CD4-positive, alpha-beta memory T cell (primary cell): Measurements from ENCODE around the gene SARM1. TPM values are rescaled to one million over a fixed set of nuclear protein-coding genes. Genes with fewer than 3 reads are reported as not detected.
"Not testable (repeated sequence)": the region's sequence is repeated elsewhere in the genome, so short reads cannot be mapped to it uniquely, and the experiment has no call there.

Experiments
- CTCF ChIA-PET: fragments of 350-600 bp; sonication (Branson Sonifier 250); formaldehyde crosslinking; loops from one replicate; lab custom pipeline; 2021; ENCODE audit warnings: inconsistent platforms; ENCODE audit not compliant: partially characterized antibody; lab: Charles Lee
- POLR2A ChIA-PET: fragments of 350-600 bp; sonication (Branson Sonifier 250); formaldehyde crosslinking; loops from one replicate; lab custom pipeline; 2021; ENCODE audit not compliant: partially characterized antibody; lab: Charles Lee
- DNase-seq, 5 donors: peaks; one replicate each; pipeline versions ENCODE4 v3.0.0 to v3.0.0-alpha.2; 2020 to 2022; ENCODE audit warnings: mixed read lengths in 1 of 5
- H3K27ac ChIP-seq: one replicate; pipeline ENCODE4 v1.7.0; 2013; ENCODE audit warnings: low read depth, low read length
- H3K27me3 ChIP-seq: 2 replicates; pipeline ENCODE4 v1.7.0; 2013; ENCODE audit warnings: mild to moderate bottlenecking, low read length, moderate library complexity; ENCODE audit not compliant: insufficient read depth
- H3K36me3 ChIP-seq: 2 replicates; pipeline ENCODE4 v1.7.0; 2013; ENCODE audit warnings: mild to moderate bottlenecking, low read length, moderate library complexity; ENCODE audit not compliant: insufficient read depth
- H3K4me1 ChIP-seq: 2 replicates; pipeline ENCODE4 v1.7.0; 2013; ENCODE audit warnings: mild to moderate bottlenecking, low read length, moderate library complexity; ENCODE audit not compliant: insufficient read depth
- H3K4me3 ChIP-seq, 2 donors: one replicate each; pipeline ENCODE4 v1.7.0; 2013; ENCODE audit warnings: low read length in 2 of 2, mild to moderate bottlenecking in 1 of 2
- H3K9me3 ChIP-seq, 2 donors: one replicate each; pipeline ENCODE4 v1.7.0; 2013; ENCODE audit warnings: low read length in 2 of 2, control low read depth in 1 of 2; ENCODE audit not compliant: control insufficient read depth in 1 of 2
- H3K27ac Mint-ChIP-seq, 7 donors: one replicate each; pipeline ENCODE4 v1.8.0; 2020 to 2021; ENCODE audit warnings: mixed read lengths in 7 of 7, mild to moderate bottlenecking in 6 of 7, inconsistent platforms in 3 of 7, moderate library complexity in 3 of 7
- H3K27me3 Mint-ChIP-seq, 2 donors: one replicate each; pipeline ENCODE4 v1.8.0; 2020 to 2021; ENCODE audit warnings: mixed read lengths in 2 of 2
- H3K36me3 Mint-ChIP-seq, 2 donors: one replicate each; pipeline ENCODE4 v1.8.0; 2020 to 2021; ENCODE audit warnings: mixed read lengths in 2 of 2, inconsistent platforms in 1 of 2, mild to moderate bottlenecking in 1 of 2
- H3K4me1 Mint-ChIP-seq, 4 donors: one replicate each; pipeline ENCODE4 v1.8.0; 2020 to 2021; ENCODE audit warnings: mixed read lengths in 4 of 4, mild to moderate bottlenecking in 1 of 4
- H3K4me3 Mint-ChIP-seq, 8 donors: one replicate each; pipeline ENCODE4 v1.8.0; 2020 to 2021; ENCODE audit warnings: mixed read lengths in 8 of 8, mild to moderate bottlenecking in 7 of 8, moderate library complexity in 6 of 8, inconsistent platforms in 3 of 8
- H3K9me3 Mint-ChIP-seq, 8 donors: one replicate each; pipeline ENCODE4 v1.8.0; 2020 to 2021; ENCODE audit warnings: mixed read lengths in 8 of 8, mild to moderate bottlenecking in 5 of 8, inconsistent platforms in 3 of 8, moderate library complexity in 1 of 8
- intact Hi-C: fragments of 100-400 bp; cut with micrococcal nuclease; formaldehyde crosslinking; loops from one replicate; pipeline ENCODE4 v1.15.1; 2023
- polyA plus RNA-seq, 2 donors: library from polyadenylated mRNA; unstranded; fragments of 300-500 nt; fragmentation: Illumina TruSeq; gene quantifications; one replicate each; pipeline ENCODE4 v1.2.3, GENCODE V29; 2021
- total RNA-seq, 2 experiments: library from RNA; stranded (reverse); gene quantifications; one replicate each; pipeline ENCODE4 v1.2.3, GENCODE V29; 2021

The SARM1 gene
- total and polyA plus RNA-seq, 4 experiments from 2014 or later: 7.3 to 40.3 (median 23.6) TPM

GRCh38 chr17:28334666-28335200 lies 36.8 kb upstream of the SARM1 start:
- Histone ChIP-seq H3K4me1 (peaks cover 30% of the 10 kb centered on the region), H3K27ac (peak overlapping the region; percentile 93), H3K36me3 (peaks cover 9% of the 10 kb centered on the region), H3K27me3 (no peaks in the 10 kb centered on the region), H3K9me3 (no peaks in the 10 kb centered on the region), H3K4me3 (peak overlapping the region; percentile 86 to 95)
- peak overlapping the region; percentile 97 to 98 (median 97) for H3K27ac Mint-ChIP-seq
- H3K4me1 Mint-ChIP-seq: peaks cover 29 to 66% (median 42%) of the 10 kb centered on the region in 4 donors
- H3K27me3 Mint-ChIP-seq: no peaks in the 10 kb centered on the region
- ChIA-PET POLR2A (interaction anchor here (0.7 to 4.7 kb wide), 21 partner anchors 11 to 959 kb away, joined by 3 to 130 read pairs (median 5); partner anchors contain the start of genes BLTP2, LYRM9, NUFIP2 and PHF12), CTCF (interaction anchor here (0.8 to 2.8 kb wide), 13 partner anchors 9 to 528 kb away, joined by 3 to 17 read pairs (median 4); partner anchors contain the start of genes POLDIP2 and PROCA1)
- peaks cover 3 to 25% of the 10 kb centered on the region in 2 donors for H3K36me3 Mint-ChIP-seq
- DNase-seq: no peak
- intact Hi-C loops: loop anchor here (1.0 kb wide), 4 partner anchors 15 to 83 kb away; partner anchors contain the start of genes POLDIP2, SARM1 and TMEM97
- H3K4me3 Mint-ChIP-seq: peak overlapping the region; percentile 95 to 98 (median 97)
- H3K9me3 Mint-ChIP-seq: no peaks in the 10 kb centered on the region

DNA sequence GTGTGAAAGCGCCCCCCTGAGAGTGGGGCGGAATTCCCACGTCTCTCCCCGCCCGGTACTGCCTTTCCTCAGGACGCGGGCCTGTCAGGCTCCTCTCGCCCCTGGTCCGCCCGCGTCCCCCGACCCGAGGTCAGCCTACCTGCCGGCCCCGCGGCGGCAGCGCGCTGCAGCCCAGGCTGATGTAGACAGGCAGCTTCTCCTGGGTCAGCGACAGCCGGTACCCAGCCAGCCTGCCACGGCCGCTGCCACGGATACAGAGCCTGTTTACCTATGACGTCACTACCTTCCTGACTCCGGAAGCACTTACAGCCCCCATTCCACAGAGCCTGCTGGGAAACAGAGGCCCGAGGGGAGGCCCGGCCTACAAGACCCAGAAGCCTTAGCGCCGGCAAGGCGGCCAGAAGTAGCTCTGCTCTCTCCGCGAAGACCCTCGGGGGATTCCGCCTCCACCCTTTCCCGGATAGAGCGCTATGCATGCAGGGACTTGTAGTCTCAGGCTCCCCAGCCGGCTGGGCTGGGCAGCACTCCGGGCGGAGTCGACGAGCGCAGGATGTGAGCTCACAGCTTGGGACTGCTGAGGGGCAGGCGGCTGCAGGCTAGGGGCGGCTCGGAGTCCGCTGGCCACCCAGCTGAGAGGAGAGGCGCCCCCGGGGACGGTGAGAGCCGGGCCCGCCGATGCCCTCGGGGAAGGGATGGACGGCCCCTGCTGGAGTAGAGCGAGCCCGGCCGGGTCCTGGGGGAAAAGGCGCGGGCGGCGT lies 36.1 kb upstream of the SARM1 start, which contains the start of the genes IFT20 and TNFAIP1:
IFT20 (minus strand) TSS at position 272 of the 758 bp plus-strand sequence. CDS start 3,487 bp downstream, outside the sequence.
TNFAIP1 (plus strand) TSS at position 561 of the 758 bp plus-strand sequence. CDS start 3,761 bp downstream, outside the sequence.
- H3K27me3 ChIP-seq: no peaks in the 10 kb centered on the region
- intact Hi-C loops: loop anchor here (1.0 kb wide), 4 partner anchors 16 to 84 kb away; partner anchors contain the start of genes POLDIP2, SARM1 and TMEM97
- CTCF ChIA-PET: interaction anchor here (0.8 to 2.0 kb wide), 12 partner anchors 9 to 529 kb away, joined by 3 to 17 read pairs (median 4); partner anchors contain the start of genes POLDIP2 and PROCA1
- peaks cover 12% of the 10 kb centered on the region for H3K36me3 ChIP-seq
- peak within 1 kb of the TSS; percentile 93 for H3K27ac ChIP-seq
- no peaks in the 10 kb centered on the region for H3K9me3 ChIP-seq
- Mint-ChIP-seq H3K27me3 (no peaks in the 10 kb centered on the region), H3K9me3 (no peaks in the 10 kb centered on the region), H3K27ac (peak within 1 kb of the TSS; percentile 97 to 98 (median 97)), H3K4me1 (peaks cover 29 to 66% (median 42%) of the 10 kb centered on the region in 4 donors), H3K36me3 (peaks cover 3 to 30% of the 10 kb centered on the region in 2 donors), H3K4me3 (peak within 1 kb of the TSS; percentile 95 to 98 (median 97))
- peaks cover 30% of the 10 kb centered on the region for H3K4me1 ChIP-seq
- peak; percentile 96 to 100 (median 99) for DNase-seq
- H3K4me3 ChIP-seq: peak within 1 kb of the TSS; percentile 86 to 95
- POLR2A ChIA-PET: interaction anchor here (0.6 to 4.7 kb wide), 26 partner anchors 11 to 958 kb away, joined by 3 to 130 read pairs (median 4); partner anchors contain the start of genes BLTP2, LYRM9, NUFIP2 and PHF12

DNA sequence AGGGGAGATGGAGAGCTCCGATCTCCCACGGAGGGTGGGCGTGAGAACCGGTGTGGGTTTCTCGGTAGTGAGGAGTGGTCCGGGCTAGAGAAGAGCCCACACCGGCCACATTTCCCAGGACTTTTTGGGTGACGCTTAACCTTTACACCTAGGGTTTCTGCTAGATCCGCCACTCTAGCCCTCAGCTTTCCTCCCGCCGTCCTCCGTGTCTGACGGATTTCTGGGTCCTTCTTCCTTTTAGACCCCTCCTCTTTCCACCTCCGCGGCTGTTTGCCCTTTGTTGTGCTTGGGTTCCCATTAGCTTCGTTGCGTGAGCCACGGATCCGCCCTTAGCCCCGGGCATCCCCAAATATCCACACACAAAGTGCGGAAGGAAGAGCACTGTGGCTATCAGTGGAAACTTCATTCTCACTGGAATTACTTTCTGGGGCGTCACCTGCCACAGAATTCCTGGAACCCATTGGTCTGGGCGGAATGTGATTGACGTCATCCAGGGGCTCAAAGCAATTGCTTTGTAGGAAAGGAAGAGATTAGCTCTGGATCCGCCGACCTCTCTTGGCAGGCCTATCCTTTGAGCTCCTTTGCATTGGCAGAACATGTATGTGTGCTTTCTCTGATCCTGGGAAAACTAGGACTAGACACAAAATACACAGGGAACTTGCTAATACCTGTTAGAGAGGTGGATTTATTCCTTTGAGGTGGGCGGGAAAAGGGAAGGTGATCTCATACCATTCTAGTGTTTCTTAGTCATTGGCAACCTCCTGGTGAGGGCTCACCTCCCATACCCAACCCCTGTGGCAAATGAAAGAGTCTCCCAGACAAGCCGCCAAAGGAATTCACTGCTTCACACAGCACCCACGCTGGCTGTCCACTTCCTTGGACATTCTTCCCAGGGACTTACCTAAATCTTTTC lies 35.3 kb upstream of the SARM1 start:
- peaks cover 3 to 29% of the 10 kb centered on the region in 2 donors for H3K36me3 Mint-ChIP-seq
- CTCF ChIA-PET: interaction anchor here (1.0 to 2.0 kb wide), 10 partner anchors 10 to 529 kb away, joined by 3 to 17 read pairs (median 5); partner anchors contain the start of gene POLDIP2
- intact Hi-C loops: loop anchor here (1.0 kb wide), 4 partner anchors 17 to 85 kb away; partner anchors contain the start of genes POLDIP2, SARM1 and TMEM97
- Histone ChIP-seq H3K36me3 (peaks cover 20% of the 10 kb centered on the region), H3K27me3 (no peaks in the 10 kb centered on the region), H3K4me1 (peaks cover 30% of the 10 kb centered on the region), H3K4me3 (peak overlapping the region; percentile 38 to 86), H3K9me3 (no peaks in the 10 kb centered on the region), H3K27ac (peak overlapping the region; percentile 93)
- POLR2A ChIA-PET: interaction anchor here (0.6 to 4.7 kb wide), 23 partner anchors 10 to 958 kb away, joined by 3 to 130 read pairs (median 4); partner anchors contain the start of genes LYRM9, NUFIP2, PHF12 and POLDIP2
- peak overlapping the region; percentile 97 to 98 (median 97) for H3K27ac Mint-ChIP-seq
- peaks cover 29 to 66% (median 42%) of the 10 kb centered on the region in 4 donors for H3K4me1 Mint-ChIP-seq
- DNase-seq: peak in 2 of 5 donors; percentile 19 to 56
- peak overlapping the region; percentile 95 to 98 (median 97) for H3K4me3 Mint-ChIP-seq
- no peaks in the 10 kb centered on the region for H3K9me3 Mint-ChIP-seq
- no peaks in the 10 kb centered on the region for H3K27me3 Mint-ChIP-seq

DNA sequence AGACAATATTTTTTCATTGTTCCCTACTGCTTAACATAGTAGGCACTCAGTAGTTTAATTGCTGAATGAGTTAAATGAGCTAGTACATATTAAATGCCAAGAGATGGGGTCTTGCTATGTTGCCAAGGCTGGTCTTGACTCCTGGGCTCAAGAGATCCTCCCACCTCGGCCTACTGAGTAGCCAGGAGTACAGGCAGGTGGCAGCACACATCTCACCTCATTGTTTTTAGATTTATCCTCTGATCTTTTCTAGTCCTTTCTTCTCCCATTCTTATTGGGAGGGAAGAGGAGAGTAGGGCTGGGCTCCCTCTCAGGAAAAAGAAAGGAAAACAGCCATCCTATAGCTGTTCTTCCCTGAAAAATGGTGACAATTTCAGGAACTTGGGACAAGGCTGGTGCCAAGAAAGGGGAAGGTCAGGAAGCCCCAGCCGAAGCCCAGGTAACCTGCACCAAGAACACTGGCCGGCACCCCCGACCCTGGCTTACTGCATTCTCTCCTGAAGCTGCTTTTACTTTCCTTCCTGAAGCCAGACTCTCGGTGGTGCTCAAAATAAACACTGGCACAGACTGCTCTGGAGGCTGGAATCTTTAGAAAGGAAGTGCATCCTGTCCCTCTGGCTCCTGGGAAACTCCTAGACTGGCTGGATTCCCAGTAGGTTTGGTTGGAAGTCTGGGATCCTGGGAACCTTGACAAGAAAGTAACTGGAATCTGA lies 33.3 kb upstream of the SARM1 start:
- POLR2A ChIA-PET: interaction anchor here (1.0 kb wide), 1 partner anchor 9 kb away, joined by 3 read pairs; no protein-coding TSS in a partner anchor
- Histone ChIP-seq H3K4me3 (no peak overlapping the region), H3K27me3 (no peaks in the 10 kb centered on the region), H3K9me3 (no peaks in the 10 kb centered on the region), H3K27ac (no peak overlapping the region), H3K36me3 (peaks cover 39% of the 10 kb centered on the region), H3K4me1 (peaks cover 30% of the 10 kb centered on the region)
- Mint-ChIP-seq H3K27ac (peak overlapping the region in 3 of 7 donors; percentile 19 to 59 (median 48)), H3K4me3 (peak overlapping the region in 4 of 8 donors; percentile 29 to 95 (median 61)), H3K9me3 (no peaks in the 10 kb centered on the region), H3K36me3 (peaks cover 9 to 35% of the 10 kb centered on the region in 2 donors), H3K4me1 (peaks cover 27 to 53% (median 37%) of the 10 kb centered on the region in 4 donors), H3K27me3 (no peaks in the 10 kb centered on the region)
- intact Hi-C loops: no loop called here
- CTCF ChIA-PET: interaction anchor here (0.8 to 1.3 kb wide), 2 partner anchors 18 to 78 kb away, joined by 3 to 4 read pairs; partner anchors contain the start of gene POLDIP2
- DNase-seq: no peak

DNA sequence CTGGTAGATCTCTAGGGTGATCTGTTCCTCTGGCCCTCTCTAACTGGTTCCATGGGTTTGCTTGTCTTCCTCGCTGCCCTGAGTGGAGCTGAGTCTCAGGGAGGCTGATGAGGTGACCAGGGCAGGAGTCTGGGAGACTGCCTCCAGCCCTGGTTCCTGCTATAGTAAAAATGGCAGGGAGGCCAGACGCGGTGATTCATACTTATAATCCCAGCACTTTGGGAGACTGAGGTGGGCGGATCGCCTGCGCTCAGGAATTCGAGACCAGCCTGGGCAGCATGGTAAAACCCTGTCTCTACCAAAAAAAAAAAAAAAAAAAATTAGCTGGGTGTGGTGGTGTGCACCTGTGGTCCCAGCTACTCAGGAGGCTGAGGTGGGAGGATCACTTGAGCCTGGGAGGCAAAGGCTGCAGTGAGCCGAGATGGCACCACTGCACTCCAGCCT lies 32.7 kb upstream of the SARM1 start:
- H3K4me1 ChIP-seq: peaks cover 27% of the 10 kb centered on the region
- CTCF ChIA-PET, POLR2A ChIA-PET, H3K9me3 Mint-ChIP-seq, H3K27ac ChIP-seq, DNase-seq, H3K4me3 ChIP-seq, H3K27ac Mint-ChIP-seq, H3K27me3 Mint-ChIP-seq, H3K27me3 ChIP-seq, intact Hi-C loops, H3K9me3 ChIP-seq: not testable (repeated sequence)
- peaks cover 42% of the 10 kb centered on the region for H3K36me3 ChIP-seq
- peak overlapping the region in 1 of 8 donors; percentile 64 for H3K4me3 Mint-ChIP-seq
- peaks cover 13 to 38% of the 10 kb centered on the region in 2 donors for H3K36me3 Mint-ChIP-seq
- H3K4me1 Mint-ChIP-seq: peaks cover 27 to 48% (median 34%) of the 10 kb centered on the region in 4 donors
